Kidney (tissue), 14 donors: ENCODE measurements around the gene FAM76A. TPM values are rescaled to one million over a fixed set of nuclear protein-coding genes. Genes with fewer than 3 reads are reported as not detected.
"Not testable (repeated sequence)": the region's sequence is repeated elsewhere in the genome, so short reads cannot be mapped to it uniquely, and the experiment has no call there.

ENCODE experiments used
- DNase-seq, 5 donors: peaks; one replicate each; pipeline ENCODE4 v3.0.0-alpha.2; 2013 to 2020
- FAIRE-seq: peaks from 2 replicates; lab custom pipeline; 2012; peaks lifted over from hg19 to GRCh38; lab: Jason Lieb, UNC
- H3K27ac ChIP-seq, 2 donors: one replicate each; pipeline ENCODE4 v1.7.0; 2013; ENCODE audit warnings: low read depth in 2 of 2, low read length in 2 of 2, inconsistent platforms in 1 of 2
- H3K27me3 ChIP-seq: one replicate; pipeline ENCODE4 v1.7.1; 2013; ENCODE audit warnings: low read length, inconsistent platforms; ENCODE audit not compliant: control insufficient read depth, insufficient read depth
- H3K36me3 ChIP-seq, 3 donors: one replicate each; pipeline versions ENCODE4 v1.7.0 to v1.7.1; 2013; ENCODE audit warnings: low read length in 3 of 3, control low read depth in 1 of 3, inconsistent platforms in 1 of 3; ENCODE audit not compliant: insufficient read depth in 3 of 3, control insufficient read depth in 2 of 3
- H3K4me1 ChIP-seq, 3 donors: one replicate each; pipeline versions ENCODE4 v1.7.0 to v1.7.1; 2013; ENCODE audit warnings: low read length in 3 of 3, inconsistent platforms in 1 of 3, low read depth in 1 of 3; ENCODE audit not compliant: control insufficient read depth in 2 of 3, insufficient read depth in 2 of 3
- H3K4me3 ChIP-seq, 3 donors: one replicate each; pipeline versions ENCODE4 v1.7.0 to v1.8.1; 2013; ENCODE audit warnings: low read length in 3 of 3, control low read depth in 1 of 3, inconsistent platforms in 1 of 3
- H3K9ac ChIP-seq, 3 donors: one replicate each; pipeline versions ENCODE4 v1.7.0 to v1.7.1; 2013; ENCODE audit warnings: low read length in 3 of 3, control low read depth in 1 of 3, inconsistent platforms in 1 of 3
- H3K9me3 ChIP-seq, 3 donors: one replicate each; pipeline versions ENCODE4 v1.7.0 to v1.7.1; 2013; ENCODE audit warnings: low read length in 3 of 3, control low read depth in 1 of 3, inconsistent platforms in 1 of 3; ENCODE audit not compliant: control insufficient read depth in 2 of 3, insufficient read depth in 1 of 3
- intact Hi-C: fragments of 100-400 bp; cut with DNase I; formaldehyde crosslinking; loops from one replicate; pipeline ENCODE4 v1.11.1; 2022
- polyA plus RNA-seq: library from polyadenylated mRNA; stranded (reverse); fragments of 350-450 nt; fragmentation: Illumina TruSeq; extraction: RNeasy Lipid Tissue Mini Kit (QIAGEN cat#74804); gene quantifications from one replicate; pipeline ENCODE4 v1.2.3, GENCODE V29; 2014; ENCODE audit warnings: low read depth, low replicate concordance; ENCODE audit not compliant: insufficient read depth
- total RNA-seq: library from RNA; stranded (reverse); fragmentation: NEBNext Ultra II Directional; extraction: Animal tissue kit (Norgen Biotek cat#: 25700); gene quantifications from one replicate; pipeline ENCODE4 v1.2.1, GENCODE V29; 2021
- TF ChIP-seq, protein P1 (sequence below): IDR thresholded peaks from 3 replicates; pipeline ENCODE4 v1.5.1; 2012; ENCODE audit warnings: mild to moderate bottlenecking, moderate library complexity, borderline replicate concordance; ENCODE audit not compliant: insufficient read depth; ENCODE audit errors: extremely low read depth
- donor health status: control.
- donor health status: control.
- donor health status: control.
- donor health status: control.
- donor health status: control.
- donor health status: DM: yes; HTN: yes; CAD: no.
- donor health status: Normal renal cell carcinoma (clear cell type).

FAM76A gene
- total and polyA plus RNA-seq, 2 donors from 2014 or later: 5.9 to 17.0 TPM

DNA sequence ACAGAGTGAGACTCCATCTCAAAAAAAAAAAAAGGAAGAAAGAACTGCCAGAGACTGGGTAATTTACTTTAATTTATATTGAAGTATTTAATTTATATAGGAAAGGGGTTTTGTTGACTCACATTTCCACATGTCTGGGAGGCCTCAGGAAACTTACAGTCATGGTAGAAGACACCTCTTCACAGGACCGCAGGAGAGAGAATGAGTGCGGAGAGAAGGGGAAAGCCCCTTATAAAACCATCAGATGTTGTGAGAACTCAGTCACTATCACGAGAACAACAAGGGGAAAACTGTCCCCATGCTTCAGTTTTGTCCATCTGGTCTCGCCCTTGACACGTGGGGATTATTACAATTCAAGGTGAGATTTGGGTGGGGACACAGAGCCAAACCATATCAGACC lies 79.0 kb downstream of the FAM76A start:
- Histone ChIP-seq H3K4me3 (no peak overlapping the region), H3K9ac (no peak overlapping the region), H3K27ac (no peak overlapping the region), H3K36me3 (peaks cover 2 to 9% (median 6%) of the 10 kb centered on the region in 3 donors), H3K4me1 (no peaks in the 10 kb centered on the region), H3K27me3 (no peaks in the 10 kb centered on the region), H3K9me3 (no peaks in the 10 kb centered on the region)
- TF ChIP-seq, protein P1, sequence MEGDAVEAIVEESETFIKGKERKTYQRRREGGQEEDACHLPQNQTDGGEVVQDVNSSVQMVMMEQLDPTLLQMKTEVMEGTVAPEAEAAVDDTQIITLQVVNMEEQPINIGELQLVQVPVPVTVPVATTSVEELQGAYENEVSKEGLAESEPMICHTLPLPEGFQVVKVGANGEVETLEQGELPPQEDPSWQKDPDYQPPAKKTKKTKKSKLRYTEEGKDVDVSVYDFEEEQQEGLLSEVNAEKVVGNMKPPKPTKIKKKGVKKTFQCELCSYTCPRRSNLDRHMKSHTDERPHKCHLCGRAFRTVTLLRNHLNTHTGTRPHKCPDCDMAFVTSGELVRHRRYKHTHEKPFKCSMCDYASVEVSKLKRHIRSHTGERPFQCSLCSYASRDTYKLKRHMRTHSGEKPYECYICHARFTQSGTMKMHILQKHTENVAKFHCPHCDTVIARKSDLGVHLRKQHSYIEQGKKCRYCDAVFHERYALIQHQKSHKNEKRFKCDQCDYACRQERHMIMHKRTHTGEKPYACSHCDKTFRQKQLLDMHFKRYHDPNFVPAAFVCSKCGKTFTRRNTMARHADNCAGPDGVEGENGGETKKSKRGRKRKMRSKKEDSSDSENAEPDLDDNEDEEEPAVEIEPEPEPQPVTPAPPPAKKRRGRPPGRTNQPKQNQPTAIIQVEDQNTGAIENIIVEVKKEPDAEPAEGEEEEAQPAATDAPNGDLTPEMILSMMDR: no peak
- DNase-seq (no peak), FAIRE-seq (no peak)
- intact Hi-C loops: no loop called here

DNA sequence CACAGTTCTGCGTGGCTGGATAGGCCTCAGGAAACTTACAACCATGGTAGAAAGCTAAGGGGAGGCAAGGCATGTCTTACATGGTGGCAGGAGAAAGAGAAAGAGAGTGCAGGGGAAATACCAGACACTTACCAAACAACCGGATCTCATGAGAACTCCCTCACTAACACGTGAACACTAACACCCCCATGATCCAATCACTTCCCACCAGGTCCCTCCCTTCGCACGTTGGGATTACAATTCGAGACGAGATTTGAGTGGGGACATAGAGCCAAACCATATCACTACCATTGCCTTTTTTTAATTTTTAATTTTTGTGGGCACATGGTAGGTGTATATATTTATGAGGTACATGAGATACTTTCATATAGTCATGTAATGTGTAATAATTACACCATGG lies 81.0 kb downstream of the FAM76A start:
- DNase-seq: no peak
- intact Hi-C loops: no loop called here
- H3K27ac ChIP-seq: no peak overlapping the region
- no peaks in the 10 kb centered on the region for H3K4me1 ChIP-seq
- no peak overlapping the region for H3K9ac ChIP-seq
- FAIRE-seq: no peak
- no peak overlapping the region for H3K4me3 ChIP-seq
- H3K9me3 ChIP-seq: no peaks in the 10 kb centered on the region
- H3K27me3 ChIP-seq: no peaks in the 10 kb centered on the region
- TF ChIP-seq, protein P1: no peak
- H3K36me3 ChIP-seq: peaks cover 2 to 9% (median 7%) of the 10 kb centered on the region in 3 donors

DNA sequence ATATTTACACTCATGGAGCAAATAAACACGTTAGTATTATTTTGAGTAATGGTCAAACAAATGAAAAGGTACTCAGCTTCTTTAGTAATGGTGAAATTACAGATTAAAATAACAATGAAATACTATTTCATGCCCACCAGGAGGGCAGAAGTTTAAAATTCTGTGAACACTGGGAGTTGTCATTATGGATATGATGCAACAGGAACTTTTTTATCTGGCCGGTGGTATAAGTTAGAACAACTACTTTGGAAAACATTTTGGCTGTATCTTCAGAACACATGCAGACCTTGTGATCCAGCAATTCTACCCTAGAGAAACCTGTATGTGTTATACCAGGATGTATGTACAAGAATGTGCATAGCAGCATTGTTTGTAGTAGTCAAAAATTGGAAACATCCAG lies 81.6 kb downstream of the FAM76A start:
- TF ChIP-seq, protein P1: no peak
- Histone ChIP-seq H3K4me3 (no peak overlapping the region), H3K9ac (no peak overlapping the region), H3K27me3 (no peaks in the 10 kb centered on the region), H3K9me3 (no peaks in the 10 kb centered on the region), H3K4me1 (no peaks in the 10 kb centered on the region), H3K27ac (no peak overlapping the region), H3K36me3 (peaks cover 0 to 9% (median 6%) of the 10 kb centered on the region in 3 donors)
- no peak for DNase-seq
- FAIRE-seq: no peak
- intact Hi-C loops: no loop called here

DNA sequence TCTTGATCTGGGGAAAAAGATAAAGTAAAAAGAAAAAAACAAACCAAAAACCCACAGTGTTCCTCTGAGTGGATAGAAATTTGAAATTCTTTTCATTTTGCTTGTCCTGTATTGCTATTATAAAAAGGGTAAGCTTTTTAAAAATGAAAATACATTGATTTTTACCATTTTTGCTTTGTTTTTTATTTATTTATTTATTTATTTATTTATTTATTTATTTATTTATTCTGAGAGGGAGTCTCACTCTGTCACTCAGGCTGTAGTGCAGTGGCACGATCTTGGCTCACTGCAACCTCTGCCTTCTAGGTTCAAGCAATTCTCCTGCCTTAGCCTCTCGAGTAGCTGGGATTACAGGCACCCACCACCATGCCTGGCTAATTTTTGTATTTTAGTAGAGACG lies 82.4 kb downstream of the FAM76A start:
- H3K27me3 ChIP-seq, H3K9ac ChIP-seq, H3K27ac ChIP-seq, H3K4me1 ChIP-seq, FAIRE-seq, H3K4me3 ChIP-seq, intact Hi-C loops, DNase-seq, H3K9me3 ChIP-seq: not testable (repeated sequence)
- peaks cover 0 to 11% (median 5%) of the 10 kb centered on the region in 3 donors for H3K36me3 ChIP-seq
